Keratinocyte (primary cell): ENCODE results near the gene CD99L2. TPM values are rescaled to one million over a fixed set of nuclear protein-coding genes. Genes with fewer than 3 reads are reported as not detected.

Source experiments
- DNase-seq: peaks from one replicate; pipeline ENCODE4 v3.0.0-alpha.2; 2011; ENCODE audit warnings: low read depth, missing footprints, low spot score
- FAIRE-seq: peaks from 2 replicates; lab custom pipeline; 2011; peaks lifted over from hg19 to GRCh38; lab: Jason Lieb, UNC
- H2AFZ ChIP-seq: 2 replicates; pipeline ENCODE4 v1.6.0; 2012; ENCODE audit warnings: low read length, control low read depth, inconsistent platforms; ENCODE audit not compliant: control insufficient read depth
- H3K27ac ChIP-seq: 2 replicates; pipeline ENCODE4 v1.5.1; 2011; ENCODE audit warnings: low read length; ENCODE audit not compliant: control insufficient read depth, insufficient read depth
- H3K27me3 ChIP-seq: 3 replicates; pipeline ENCODE4 v1.6.0; 2011; ENCODE audit warnings: low read length; ENCODE audit not compliant: control insufficient read depth, insufficient read depth; ENCODE audit errors: extremely low read depth
- H3K36me3 ChIP-seq, 2 experiments: 2 replicates in 1 of 2; 3 replicates in 1 of 2; pipeline ENCODE4 v1.5.1; 2011; ENCODE audit warnings: low read length in 2 of 2, mild to moderate bottlenecking in 1 of 2; ENCODE audit not compliant: control insufficient read depth in 2 of 2, insufficient read depth in 2 of 2; ENCODE audit errors: extremely low read depth in 1 of 2
- H3K4me1 ChIP-seq: 3 replicates; pipeline ENCODE4 v1.5.1; 2011; ENCODE audit warnings: low read length; ENCODE audit not compliant: control insufficient read depth, insufficient read depth; ENCODE audit errors: extremely low read depth
- H3K4me2 ChIP-seq: 3 replicates; pipeline ENCODE4 v1.6.0; 2011; ENCODE audit warnings: low read depth, low read length; ENCODE audit not compliant: control insufficient read depth, insufficient read depth; ENCODE audit errors: extremely low read depth
- H3K4me3 ChIP-seq, 3 experiments: fragments of 200-600 bp in 1 of 3; sonication (generic) in 1 of 3; 2 replicates in 2 of 3; 3 replicates in 1 of 3; pipeline ENCODE4 v1.5.1; 2011 to 2016; ENCODE audit warnings: low read length in 3 of 3, mild to moderate bottlenecking in 3 of 3, control low read depth in 2 of 3, inconsistent platforms in 1 of 3, low read depth in 1 of 3, mixed read lengths in 1 of 3, mixed run types in 1 of 3, moderate library complexity in 1 of 3; ENCODE audit not compliant: control insufficient read depth in 2 of 3, insufficient read depth in 2 of 3; ENCODE audit errors: extremely low read depth in 1 of 3
- H3K79me2 ChIP-seq: 2 replicates; pipeline ENCODE4 v1.6.0; 2012; ENCODE audit warnings: low read length; ENCODE audit not compliant: control insufficient read depth, insufficient read depth
- H3K9ac ChIP-seq: 3 replicates; pipeline ENCODE4 v1.6.0; 2011; ENCODE audit warnings: low read length; ENCODE audit not compliant: control insufficient read depth, insufficient read depth; ENCODE audit errors: extremely low read depth
- H3K9me1 ChIP-seq: 3 replicates; pipeline ENCODE4 v1.6.0; 2011; ENCODE audit warnings: low read length; ENCODE audit not compliant: control insufficient read depth, insufficient read depth; ENCODE audit errors: extremely low read depth
- H3K9me3 ChIP-seq: 2 replicates; pipeline ENCODE4 v1.5.1; 2012; ENCODE audit warnings: low read depth, low read length; ENCODE audit not compliant: control insufficient read depth
- H4K20me1 ChIP-seq: 3 replicates; pipeline ENCODE4 v1.6.0; 2011; ENCODE audit warnings: low read length; ENCODE audit not compliant: control insufficient read depth, insufficient read depth; ENCODE audit errors: extremely low read depth
- EZH2 ChIP-seq: IDR thresholded peaks from one replicate; pipeline ENCODE4 v1.6.1; 2012; ENCODE audit warnings: inconsistent platforms, mild to moderate bottlenecking, low read length, moderate library complexity
- dilution Hi-C: fragments of 300-500 bp; cut with MboI; formaldehyde crosslinking; loops from one replicate; pipeline ENCODE4 v1.7.0; 2020; ENCODE audit warnings: low sequenced_read_pairs; ENCODE audit not compliant: extremely low pct_ligation_motif_present
- polyA plus RNA-seq, 5 experiments: library from polyadenylated mRNA; depleted of rRNA in 3 of 5; stranded (reverse) in 3 of 5; stranded (forward) in 1 of 5; unstranded in 1 of 5; fragments of >200 nt; gene quantifications; 1 replicate in 1 of 5; 2 replicates in 3 of 5; 3 replicates in 1 of 5; pipeline versions ENCODE4 v1.2.1 to v1.2.3, GENCODE V29; 2011 to 2012; ENCODE audit warnings: missing spikeins in 2 of 5, low read depth in 1 of 5, low replicate concordance in 1 of 5
- TF ChIP-seq, protein P1 (sequence below), 3 experiments: IDR thresholded peaks in 1 of 3; conservative IDR thresholded peaks in 1 of 3; optimal IDR thresholded peaks in 1 of 3; 2 replicates in 2 of 3; 3 replicates in 1 of 3; pipeline versions ENCODE3 to v1.5.1; 2011; ENCODE audit warnings: low read length in 3 of 3, mild to moderate bottlenecking in 3 of 3, moderate library complexity in 2 of 3, control low read depth in 1 of 3, inconsistent platforms in 1 of 3; ENCODE audit not compliant: insufficient read depth in 2 of 3; ENCODE audit errors: extremely low read depth in 1 of 3

Gene CD99L2
- polyA plus RNA-seq, 1 donor (not counting 4 experiments of a cell fraction or from before 2014, with no cell fraction given) = 14.4 TPM

GRCh38 chrX:150905293-150905692, 6.8 kb upstream of the CD99L2 start:
- Histone ChIP-seq H3K4me2 (no peak overlapping the region), H3K9ac (no peak overlapping the region), H4K20me1 (no peaks in the 10 kb centered on the region), H3K4me3 (no peak overlapping the region), H2AFZ (no peak overlapping the region), H3K79me2 (no peaks in the 10 kb centered on the region), H3K4me1 (no peaks in the 10 kb centered on the region), H3K27me3 (no peaks in the 10 kb centered on the region), H3K27ac (no peak overlapping the region), H3K9me3 (no peaks in the 10 kb centered on the region), H3K9me1 (no peaks in the 10 kb centered on the region), H3K36me3 (no peaks in the 10 kb centered on the region)
- FAIRE-seq = no peak
- TF ChIP-seq, protein P1, sequence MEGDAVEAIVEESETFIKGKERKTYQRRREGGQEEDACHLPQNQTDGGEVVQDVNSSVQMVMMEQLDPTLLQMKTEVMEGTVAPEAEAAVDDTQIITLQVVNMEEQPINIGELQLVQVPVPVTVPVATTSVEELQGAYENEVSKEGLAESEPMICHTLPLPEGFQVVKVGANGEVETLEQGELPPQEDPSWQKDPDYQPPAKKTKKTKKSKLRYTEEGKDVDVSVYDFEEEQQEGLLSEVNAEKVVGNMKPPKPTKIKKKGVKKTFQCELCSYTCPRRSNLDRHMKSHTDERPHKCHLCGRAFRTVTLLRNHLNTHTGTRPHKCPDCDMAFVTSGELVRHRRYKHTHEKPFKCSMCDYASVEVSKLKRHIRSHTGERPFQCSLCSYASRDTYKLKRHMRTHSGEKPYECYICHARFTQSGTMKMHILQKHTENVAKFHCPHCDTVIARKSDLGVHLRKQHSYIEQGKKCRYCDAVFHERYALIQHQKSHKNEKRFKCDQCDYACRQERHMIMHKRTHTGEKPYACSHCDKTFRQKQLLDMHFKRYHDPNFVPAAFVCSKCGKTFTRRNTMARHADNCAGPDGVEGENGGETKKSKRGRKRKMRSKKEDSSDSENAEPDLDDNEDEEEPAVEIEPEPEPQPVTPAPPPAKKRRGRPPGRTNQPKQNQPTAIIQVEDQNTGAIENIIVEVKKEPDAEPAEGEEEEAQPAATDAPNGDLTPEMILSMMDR (optimal IDR thresholded peaks at IDR 0.05 in 1 of 3, IDR thresholded peaks at IDR 0.05 in 1 of 3, conservative IDR thresholded peaks at IDR 0.05 in 1 of 3; ENCODE audit: extremely low read depth in 1 of 3, insufficient read depth in 2 of 3, low read length in 3 of 3) = no peak
- TF ChIP-seq EZH2 = no peak
- DNase-seq = no peak
- dilution Hi-C loops = no loop called here

DNA sequence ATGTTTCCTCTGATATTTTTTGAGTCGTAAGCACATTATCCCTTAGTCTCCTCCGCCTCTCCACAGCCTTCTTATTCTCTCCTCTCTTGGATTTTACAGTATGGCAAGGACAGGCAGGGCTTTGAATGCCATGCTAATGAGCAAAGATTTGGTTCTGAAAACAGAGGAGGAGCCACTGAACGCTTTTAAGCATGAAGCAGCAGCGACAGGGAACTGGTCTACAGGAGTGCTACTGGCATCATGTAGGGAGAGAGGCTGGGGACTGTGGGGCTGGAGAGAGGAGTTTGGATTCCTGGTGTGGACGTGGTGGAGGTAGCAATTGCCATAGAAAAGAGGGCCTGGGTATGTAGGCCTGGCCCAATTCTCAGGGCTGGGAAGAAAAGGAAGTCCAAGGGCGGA, 4.6 kb upstream of the CD99L2 start:
- Histone ChIP-seq H3K4me1 (no peaks in the 10 kb centered on the region), H3K27me3 (no peaks in the 10 kb centered on the region), H2AFZ (no peak overlapping the region), H3K4me3 (no peak overlapping the region), H3K79me2 (peaks cover under 1% of the 10 kb centered on the region), H4K20me1 (no peaks in the 10 kb centered on the region), H3K27ac (no peak overlapping the region), H3K9ac (no peak overlapping the region), H3K36me3 (no peaks in the 10 kb centered on the region), H3K9me1 (no peaks in the 10 kb centered on the region), H3K4me2 (no peak overlapping the region), H3K9me3 (no peaks in the 10 kb centered on the region)
- FAIRE-seq = no peak
- TF ChIP-seq, protein P1 (optimal IDR thresholded peaks at IDR 0.05 in 1 of 3, IDR thresholded peaks at IDR 0.05 in 1 of 3, conservative IDR thresholded peaks at IDR 0.05 in 1 of 3; ENCODE audit: extremely low read depth in 1 of 3, insufficient read depth in 2 of 3, low read length in 3 of 3) = no peak
- TF ChIP-seq EZH2 = no peak
- no peak for DNase-seq
- dilution Hi-C loops = no loop called here
